Nephron (organoid): ENCODE data around the gene DCHS1.

ENCODE experiments used
- H3K27ac Mint-ChIP-seq, 3 experiments: 2 replicates each; pipeline ENCODE4 v1.8.0; 2020; ENCODE audit warnings: mixed read lengths in 3 of 3, mild to moderate bottlenecking in 2 of 3, moderate library complexity in 1 of 3
- H3K27me3 Mint-ChIP-seq: 2 replicates; pipeline ENCODE4 v1.8.0; 2021; ENCODE audit warnings: low read depth, mild to moderate bottlenecking, moderate library complexity, mixed read lengths
- H3K36me3 Mint-ChIP-seq: 2 replicates; pipeline ENCODE4 v1.8.0; 2020; ENCODE audit warnings: low read depth, mixed read lengths
- H3K4me1 Mint-ChIP-seq: 2 replicates; pipeline ENCODE4 v1.8.0; 2020; ENCODE audit warnings: mixed read lengths
- H3K4me3 Mint-ChIP-seq, 3 experiments: 2 replicates each; pipeline ENCODE4 v1.8.0; 2020; ENCODE audit warnings: mild to moderate bottlenecking in 3 of 3, mixed read lengths in 3 of 3, moderate library complexity in 2 of 3
- H3K9me3 Mint-ChIP-seq: 2 replicates; pipeline ENCODE4 v1.8.0; 2020; ENCODE audit warnings: mixed read lengths
- TF ChIP-seq, protein P1 (sequence below), 3 experiments: fragments of 200-600 bp; sonication (generic); IDR thresholded peaks; one replicate each; pipeline ENCODE4 v1.5.0; 2021; ENCODE audit warnings: antibody characterized with exemption in 3 of 3; ENCODE audit not compliant: unreplicated experiment in 3 of 3

Gene DCHS1

DNA sequence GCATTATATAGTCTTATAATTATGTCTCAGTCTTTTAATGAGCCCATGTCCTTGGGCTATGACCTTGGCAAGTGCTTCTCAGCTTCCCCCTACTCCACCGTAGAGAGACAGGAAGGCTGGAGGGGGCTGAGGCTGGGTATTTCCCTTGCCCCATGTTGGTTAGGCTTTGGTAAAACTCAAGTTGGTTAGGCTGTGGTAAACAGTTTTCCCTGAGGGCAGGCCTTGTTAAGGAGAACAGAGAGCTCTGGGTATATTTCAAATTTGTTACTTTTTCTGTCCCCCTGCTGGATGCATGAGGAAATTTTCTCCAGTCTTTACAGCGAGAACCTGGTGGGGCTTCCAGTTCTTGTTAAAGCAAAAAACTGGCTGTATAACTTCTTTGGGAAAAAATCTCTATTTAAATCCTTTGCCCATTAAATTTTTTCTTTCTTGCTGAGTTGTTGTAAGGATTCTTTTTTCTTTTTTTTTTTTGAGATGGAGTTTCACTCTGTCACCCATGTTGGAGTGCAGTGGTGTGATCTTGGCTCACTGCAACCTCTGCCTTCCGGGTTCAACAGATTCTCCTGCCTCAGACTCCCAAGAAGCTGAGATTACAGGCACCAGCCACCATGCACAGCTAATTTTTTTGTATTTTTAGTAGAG is 12.2 kb upstream of the DCHS1 start:
- Mint-ChIP-seq H3K9me3 (no peaks in the 10 kb centered on the region), H3K4me3 (no peak overlapping the region), H3K27ac (no peak overlapping the region), H3K27me3 (peaks cover 4% of the 10 kb centered on the region), H3K4me1 (peaks cover 16% of the 10 kb centered on the region), H3K36me3 (no peaks in the 10 kb centered on the region)
- TF ChIP-seq, protein P1, sequence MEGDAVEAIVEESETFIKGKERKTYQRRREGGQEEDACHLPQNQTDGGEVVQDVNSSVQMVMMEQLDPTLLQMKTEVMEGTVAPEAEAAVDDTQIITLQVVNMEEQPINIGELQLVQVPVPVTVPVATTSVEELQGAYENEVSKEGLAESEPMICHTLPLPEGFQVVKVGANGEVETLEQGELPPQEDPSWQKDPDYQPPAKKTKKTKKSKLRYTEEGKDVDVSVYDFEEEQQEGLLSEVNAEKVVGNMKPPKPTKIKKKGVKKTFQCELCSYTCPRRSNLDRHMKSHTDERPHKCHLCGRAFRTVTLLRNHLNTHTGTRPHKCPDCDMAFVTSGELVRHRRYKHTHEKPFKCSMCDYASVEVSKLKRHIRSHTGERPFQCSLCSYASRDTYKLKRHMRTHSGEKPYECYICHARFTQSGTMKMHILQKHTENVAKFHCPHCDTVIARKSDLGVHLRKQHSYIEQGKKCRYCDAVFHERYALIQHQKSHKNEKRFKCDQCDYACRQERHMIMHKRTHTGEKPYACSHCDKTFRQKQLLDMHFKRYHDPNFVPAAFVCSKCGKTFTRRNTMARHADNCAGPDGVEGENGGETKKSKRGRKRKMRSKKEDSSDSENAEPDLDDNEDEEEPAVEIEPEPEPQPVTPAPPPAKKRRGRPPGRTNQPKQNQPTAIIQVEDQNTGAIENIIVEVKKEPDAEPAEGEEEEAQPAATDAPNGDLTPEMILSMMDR (IDR thresholded peaks at IDR 0.05; ENCODE audit: unreplicated experiment in 3 of 3) = peak; percentile 37 to 43 (median 38)

DNA sequence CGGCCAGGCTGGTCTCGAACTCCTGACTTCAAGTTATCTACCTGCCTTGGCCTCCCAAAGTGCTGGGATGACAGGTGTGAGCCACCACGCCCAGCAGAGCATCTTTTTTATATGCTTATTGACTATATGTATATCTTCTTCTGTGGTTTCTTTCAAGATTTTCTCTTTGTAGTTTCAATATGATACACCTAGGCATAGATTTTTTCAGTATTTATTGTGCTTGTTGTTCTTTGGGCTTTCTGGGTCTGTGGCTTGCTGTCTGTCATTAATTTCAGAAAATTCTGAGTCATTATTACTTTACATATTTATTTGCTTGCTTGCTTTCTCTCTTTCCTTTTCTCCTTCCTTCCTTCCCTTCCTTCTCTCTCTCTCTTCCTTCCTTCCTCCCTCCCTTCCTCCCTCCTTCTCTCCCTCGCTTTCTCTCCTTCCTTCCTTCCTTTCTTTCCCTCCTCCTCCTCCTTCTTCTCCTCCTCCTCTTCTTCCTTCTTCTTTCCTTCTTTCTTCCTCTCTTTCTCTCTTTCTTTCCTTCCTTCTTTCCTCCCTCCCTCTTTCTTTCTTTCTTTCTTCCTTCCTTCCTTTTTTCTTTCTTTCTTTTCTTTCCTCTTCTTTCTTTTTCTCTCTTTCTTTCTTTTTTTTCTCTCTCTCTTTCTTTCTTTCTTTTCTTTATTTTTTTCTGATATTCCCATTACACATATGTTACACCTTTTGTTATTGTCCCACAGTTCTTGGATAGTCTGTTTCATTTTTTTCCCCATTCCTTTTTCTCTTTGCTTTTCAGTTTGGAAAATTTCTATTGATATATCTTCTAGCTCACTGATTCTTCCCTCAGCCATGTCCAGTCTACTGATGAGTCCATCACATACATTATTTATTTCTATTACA is 10.9 kb upstream of the DCHS1 start:
- Mint-ChIP-seq H3K9me3 (no peaks in the 10 kb centered on the region), H3K36me3 (no peaks in the 10 kb centered on the region), H3K27ac (no peak overlapping the region), H3K4me3 (no peak overlapping the region), H3K27me3 (peaks cover 4% of the 10 kb centered on the region), H3K4me1 (peaks cover 17% of the 10 kb centered on the region)
- TF ChIP-seq, protein P1 (IDR thresholded peaks at IDR 0.05; ENCODE audit: unreplicated experiment in 3 of 3) = no peak

DNA sequence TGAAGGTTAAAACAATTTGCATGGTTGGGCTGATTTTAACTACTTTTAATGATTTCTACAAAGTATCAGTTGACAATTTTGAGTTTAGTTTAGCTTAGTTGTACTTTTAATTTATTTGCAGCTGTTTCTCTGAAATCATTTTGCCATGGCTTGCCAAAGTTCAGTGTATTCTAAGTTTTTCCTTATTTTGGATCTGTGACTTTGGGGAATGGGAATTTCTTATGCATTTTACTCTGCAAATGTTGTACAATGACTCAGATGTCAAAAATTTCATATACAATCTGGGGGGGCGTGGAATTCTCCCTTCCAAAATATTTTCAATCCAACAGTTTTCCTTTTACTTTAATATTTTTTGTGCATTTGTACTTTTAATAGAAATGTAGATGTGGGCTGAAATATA is 8.9 kb upstream of the DCHS1 start:
- Mint-ChIP-seq H3K27me3 (peaks cover 4% of the 10 kb centered on the region), H3K36me3 (no peaks in the 10 kb centered on the region), H3K27ac (peak overlapping the region in 1 of 3 experiments; percentile 58), H3K4me3 (no peak overlapping the region), H3K9me3 (no peaks in the 10 kb centered on the region), H3K4me1 (peaks cover 17% of the 10 kb centered on the region)
- TF ChIP-seq, protein P1 (IDR thresholded peaks at IDR 0.05; ENCODE audit: unreplicated experiment in 3 of 3) = no peak

DNA sequence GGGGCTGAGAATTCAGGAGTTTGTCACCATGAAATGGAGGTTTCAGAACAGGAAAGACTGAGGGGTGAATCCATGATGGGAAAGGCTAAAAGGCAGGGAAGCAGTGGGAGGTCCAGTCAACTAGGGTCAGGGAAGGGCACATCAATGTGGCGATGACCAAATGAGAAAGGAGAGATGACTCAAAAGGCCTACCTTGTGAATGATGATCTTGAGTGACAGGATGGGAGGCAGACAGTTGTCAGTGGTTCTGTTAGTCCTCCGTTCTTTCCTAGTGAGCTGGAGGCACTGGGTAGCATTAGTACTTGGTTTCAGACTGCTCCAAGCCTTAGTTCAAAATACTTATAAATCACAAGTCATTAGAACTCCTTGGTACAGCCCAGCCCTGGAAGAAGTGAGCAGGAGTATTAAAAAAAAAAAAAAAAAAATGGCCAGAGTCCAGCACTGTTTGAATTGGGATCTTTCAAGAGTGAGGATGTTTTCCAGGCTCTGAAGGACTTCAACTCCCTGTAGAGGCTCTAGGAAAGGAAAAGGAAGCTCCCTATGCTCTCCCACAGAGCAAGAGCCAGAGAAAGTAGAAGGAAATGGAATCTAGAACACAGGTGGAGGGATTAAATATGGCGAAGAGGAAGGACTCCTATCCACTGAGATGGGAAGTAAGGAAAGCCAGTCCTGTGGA is 8.3 kb upstream of the DCHS1 start:
- no peaks in the 10 kb centered on the region for H3K36me3 Mint-ChIP-seq
- peak overlapping the region; percentile 55 to 65 (median 58) for H3K27ac Mint-ChIP-seq
- H3K4me3 Mint-ChIP-seq = no peak overlapping the region
- H3K9me3 Mint-ChIP-seq = no peaks in the 10 kb centered on the region
- TF ChIP-seq, protein P1 (IDR thresholded peaks at IDR 0.05; ENCODE audit: unreplicated experiment in 3 of 3) = no peak
- peaks cover 17% of the 10 kb centered on the region for H3K4me1 Mint-ChIP-seq
- peaks cover 4% of the 10 kb centered on the region for H3K27me3 Mint-ChIP-seq

DNA sequence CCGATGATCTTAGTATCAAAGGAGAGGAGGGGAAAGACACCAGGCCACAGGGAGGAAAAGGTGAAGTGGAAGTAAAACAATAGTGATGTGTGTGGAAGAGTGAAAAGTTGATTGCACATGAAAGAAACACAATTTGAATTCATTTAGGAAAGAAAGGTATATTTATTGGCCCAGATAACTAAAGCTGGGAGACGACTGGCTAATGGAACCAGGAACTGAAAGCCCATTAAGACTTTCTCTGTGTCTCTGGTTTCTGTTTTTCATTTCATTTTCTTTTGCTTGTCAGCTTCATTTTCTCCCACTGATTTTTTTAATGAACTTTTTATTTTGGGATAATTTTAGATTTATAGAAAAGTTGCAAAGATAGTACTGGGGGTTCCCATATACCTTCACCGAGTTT is 5.1 kb upstream of the DCHS1 start:
- H3K4me3 Mint-ChIP-seq = no peak overlapping the region
- H3K4me1 Mint-ChIP-seq = peaks cover 26% of the 10 kb centered on the region
- H3K36me3 Mint-ChIP-seq = no peaks in the 10 kb centered on the region
- TF ChIP-seq, protein P1 (IDR thresholded peaks at IDR 0.05; ENCODE audit: unreplicated experiment in 3 of 3) = no peak
- no peak overlapping the region for H3K27ac Mint-ChIP-seq
- H3K9me3 Mint-ChIP-seq = no peaks in the 10 kb centered on the region
- peaks cover 9% of the 10 kb centered on the region for H3K27me3 Mint-ChIP-seq
